SH-SY5Y (cell line): ENCODE measurements around the gene VSTM2L.

ENCODE experiments used
- GATA2 ChIP-seq: IDR thresholded peaks from 2 replicates; pipeline ENCODE4 v1.6.1; 2011; ENCODE audit warnings: mild to moderate bottlenecking, low read depth, low read length
- GATA3 ChIP-seq: IDR thresholded peaks from 2 replicates; pipeline ENCODE4 v1.6.1; 2011; ENCODE audit warnings: low read depth, mild to moderate bottlenecking, low read length, moderate library complexity

DNA sequence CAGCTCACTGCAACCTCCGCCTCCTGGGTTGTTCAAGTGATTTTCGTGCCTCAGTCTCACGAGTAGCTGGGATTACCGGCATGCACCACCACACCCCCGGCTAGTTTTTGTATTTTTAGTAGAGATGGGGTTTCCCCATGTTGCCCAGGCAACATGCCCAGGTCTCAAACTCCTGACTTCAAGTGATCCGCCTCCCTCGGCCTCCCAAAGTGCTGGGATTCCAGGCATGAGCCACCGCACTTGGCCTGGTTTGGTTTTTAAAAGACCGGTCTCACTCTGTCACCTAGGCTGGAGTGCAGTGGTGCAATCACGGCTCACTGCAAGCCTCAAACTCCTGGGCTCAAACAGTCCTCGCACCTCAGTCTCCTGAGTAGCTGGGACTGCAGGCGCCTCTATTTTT is 40.1 kb downstream of the VSTM2L start:
- no peak for TF ChIP-seq GATA2
- no peak for TF ChIP-seq GATA3
